ENCODE results near the gene CYP26A1. TPM values are rescaled to one million over a fixed set of nuclear protein-coding genes. Genes with fewer than 3 reads are reported as not detected.

CYP26A1 gene
- total RNA-seq, result not detected

GRCh38 chr10:93073539-93074146 lies at the start of gene CYP26A1:
TSS of gene CYP26A1 (plus strand) at chr10:93073893. CDS start at chr10:93073935, 42 bp downstream.
- H3K4me1 ChIP-seq, result peaks cover 2 to 51% (median 27%) of the 10 kb centered on the region in 3 donors
- no peaks in the 10 kb centered on the region for H3K36me3 ChIP-seq
- H3K27ac ChIP-seq, result no peak within 1 kb of the TSS
- peak within 1 kb of the TSS in 1 of 2 donors; percentile 45 for H3K4me3 ChIP-seq
- H3K27me3 ChIP-seq, result peaks cover 92% of the 10 kb centered on the region
- no peak for ATAC-seq
- H3K9me3 ChIP-seq, result no peaks in the 10 kb centered on the region
- TF ChIP-seq POLR2AphosphoS5 (IDR thresholded peaks at IDR 0.05), result no peak
- TF ChIP-seq CTCF (IDR thresholded peaks at IDR 0.05), result no peak
- no peak for TF ChIP-seq EP300 (IDR thresholded peaks at IDR 0.05)
- WGBS, 2 donors (ENCODE audit: low coverage in 1 of 2), result no CpG with 5 or more reads among the region's 52 CpGs

- TF ChIP-seq POLR2A (IDR thresholded peaks at IDR 0.05) (no peak), CTCF (IDR thresholded peaks at IDR 0.05) (no peak), EP300 (IDR thresholded peaks at IDR 0.05) (no peak), POLR2AphosphoS5 (IDR thresholded peaks at IDR 0.05) (no peak)
- peaks cover 0 to 33% of the 10 kb centered on the region in 2 donors for H3K36me3 ChIP-seq
- no peak for ATAC-seq
- 48 to 65% methylated on average over 2 of the region's 2 CpGs for WGBS, 2 donors (ENCODE audit: low coverage in 1 of 2)
- H3K27ac ChIP-seq, result no peak overlapping the region
- no peak overlapping the region for H3K4me3 ChIP-seq
- H3K27me3 ChIP-seq, result no peaks in the 10 kb centered on the region
- peaks cover 0 to 12% (median 4%) of the 10 kb centered on the region in 3 donors for H3K4me1 ChIP-seq
- H3K9me3 ChIP-seq, result peaks cover 0 to 12% (median 0%) of the 10 kb centered on the region in 3 donors
Observed at GRCh38 chr10:93026072-93026471, 47.6 kb upstream of the CYP26A1 start.

GRCh38 chr10:93027508-93027907 lies 46.2 kb upstream of the CYP26A1 start:
- ATAC-seq, result no peak
- Histone ChIP-seq H3K4me3 (no peak overlapping the region), H3K27ac (no peak overlapping the region), H3K36me3 (peaks cover 0 to 33% of the 10 kb centered on the region in 2 donors), H3K27me3 (no peaks in the 10 kb centered on the region), H3K4me1 (peaks cover 0 to 15% (median 4%) of the 10 kb centered on the region in 3 donors), H3K9me3 (peaks cover 0 to 12% (median 0%) of the 10 kb centered on the region in 3 donors)
- TF ChIP-seq POLR2AphosphoS5 (IDR thresholded peaks at IDR 0.05), result no peak
- TF ChIP-seq POLR2A (IDR thresholded peaks at IDR 0.05), result no peak
- no peak for TF ChIP-seq EP300 (IDR thresholded peaks at IDR 0.05)
- TF ChIP-seq CTCF (IDR thresholded peaks at IDR 0.05), result no peak

- Histone ChIP-seq H3K36me3 (peaks cover 0 to 33% of the 10 kb centered on the region in 2 donors), H3K4me1 (peaks cover 0 to 21% (median 4%) of the 10 kb centered on the region in 3 donors), H3K9me3 (peaks cover 0 to 12% (median 0%) of the 10 kb centered on the region in 3 donors), H3K27me3 (no peaks in the 10 kb centered on the region), H3K4me3 (no peak overlapping the region), H3K27ac (no peak overlapping the region)
- TF ChIP-seq POLR2A (IDR thresholded peaks at IDR 0.05) (no peak), EP300 (IDR thresholded peaks at IDR 0.05) (no peak), CTCF (IDR thresholded peaks at IDR 0.05) (no peak), POLR2AphosphoS5 (IDR thresholded peaks at IDR 0.05) (no peak)
- WGBS, 2 donors (ENCODE audit: low coverage in 1 of 2), result 71 to 84% methylated on average over 2 of the region's 2 CpGs
- ATAC-seq, result no peak
Observed at GRCh38 chr10:93028883-93029282, 44.8 kb upstream of the CYP26A1 start.

- no peak for ATAC-seq
- H3K27ac ChIP-seq, result peak overlapping the region in 2 of 4 donors; percentile 28 to 33
- peak; percentile 31 for TF ChIP-seq POLR2AphosphoS5 (IDR thresholded peaks at IDR 0.05)
- TF ChIP-seq CTCF (IDR thresholded peaks at IDR 0.05), result no peak
- H3K27me3 ChIP-seq, result no peaks in the 10 kb centered on the region
- peaks cover 0 to 28% (median 4%) of the 10 kb centered on the region in 3 donors for H3K4me1 ChIP-seq
- peaks cover 0 to 24% of the 10 kb centered on the region in 2 donors for H3K36me3 ChIP-seq
- no peak overlapping the region for H3K4me3 ChIP-seq
- H3K9me3 ChIP-seq, result peaks cover 0 to 12% (median 0%) of the 10 kb centered on the region in 3 donors
Observed at GRCh38 chr10:93030409-93030808, 43.3 kb upstream of the CYP26A1 start.
